ENCODE measurements around the gene CRHR1.

CRHR1 gene

GRCh38 chr17:45789874-45790273, 5.8 kb downstream of the CRHR1 start:
- no peak for TF ChIP-seq EZH2 (IDR thresholded peaks at IDR 0.05)
- TF ChIP-seq FOXP2 (optimal IDR thresholded peaks at IDR 0.05; ENCODE audit: control extremely low read depth, extremely low read length, insufficient read depth), result no peak
- no peak for TF ChIP-seq POLR2AphosphoS5 (IDR thresholded peaks at IDR 0.05; ENCODE audit: borderline replicate concordance, low read depth, low read length)
- H3K36me3 ChIP-seq (ENCODE audit: insufficient read depth, low read length), result no peaks in the 10 kb centered on the region
- H3K9ac ChIP-seq (ENCODE audit: insufficient read length), result no peak overlapping the region
- no peak for DNase-seq (ENCODE audit: low read depth, low spot score)
- no peak overlapping the region for H3K4me3 ChIP-seq
- no peaks in the 10 kb centered on the region for H3K9me3 ChIP-seq (ENCODE audit: low read depth, low read length)
- H3K27ac ChIP-seq, result no peak overlapping the region

DNA sequence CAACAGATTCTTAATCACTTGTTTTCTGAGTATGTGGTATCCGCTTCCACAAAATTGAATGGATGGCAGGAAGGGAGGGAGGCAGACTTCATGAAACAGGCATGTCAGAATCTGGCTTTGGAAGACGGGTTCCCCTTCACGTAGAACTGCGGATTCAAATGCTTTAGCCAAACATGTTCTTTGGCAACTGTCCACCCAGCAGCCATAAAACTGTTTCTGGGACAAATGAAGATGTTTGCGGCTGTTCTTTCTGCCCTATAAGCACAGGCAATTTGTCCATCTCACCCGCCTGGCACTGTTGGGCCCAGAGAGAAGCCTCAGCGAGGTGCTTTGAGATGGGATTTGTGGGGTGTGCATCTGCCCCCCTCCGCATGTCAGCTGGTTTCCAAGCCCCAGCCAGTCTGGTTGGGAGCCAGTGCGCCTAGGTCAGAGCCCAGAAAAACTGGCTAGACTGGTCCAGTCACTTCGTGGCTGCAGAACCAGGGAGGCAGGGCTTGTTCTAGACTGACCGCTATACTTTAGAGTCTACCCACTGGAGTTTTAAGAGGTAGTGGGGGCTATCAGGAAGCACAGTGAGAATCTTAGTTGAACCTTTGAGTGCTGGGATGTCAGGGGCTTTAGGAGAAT, 6.3 kb downstream of the CRHR1 start:
- TF ChIP-seq EZH2 (IDR thresholded peaks at IDR 0.05) (no peak), FOXP2 (optimal IDR thresholded peaks at IDR 0.05; ENCODE audit: control extremely low read depth, extremely low read length, insufficient read depth) (no peak), POLR2AphosphoS5 (IDR thresholded peaks at IDR 0.05; ENCODE audit: borderline replicate concordance, low read depth, low read length) (no peak)
- no peak overlapping the region for H3K4me3 ChIP-seq
- no peaks in the 10 kb centered on the region for H3K9me3 ChIP-seq (ENCODE audit: low read depth, low read length)
- H3K36me3 ChIP-seq (ENCODE audit: insufficient read depth, low read length), result no peaks in the 10 kb centered on the region
- no peak overlapping the region for H3K27ac ChIP-seq
- no peak for DNase-seq (ENCODE audit: low read depth, low spot score)
- H3K9ac ChIP-seq (ENCODE audit: insufficient read length), result no peak overlapping the region

DNA sequence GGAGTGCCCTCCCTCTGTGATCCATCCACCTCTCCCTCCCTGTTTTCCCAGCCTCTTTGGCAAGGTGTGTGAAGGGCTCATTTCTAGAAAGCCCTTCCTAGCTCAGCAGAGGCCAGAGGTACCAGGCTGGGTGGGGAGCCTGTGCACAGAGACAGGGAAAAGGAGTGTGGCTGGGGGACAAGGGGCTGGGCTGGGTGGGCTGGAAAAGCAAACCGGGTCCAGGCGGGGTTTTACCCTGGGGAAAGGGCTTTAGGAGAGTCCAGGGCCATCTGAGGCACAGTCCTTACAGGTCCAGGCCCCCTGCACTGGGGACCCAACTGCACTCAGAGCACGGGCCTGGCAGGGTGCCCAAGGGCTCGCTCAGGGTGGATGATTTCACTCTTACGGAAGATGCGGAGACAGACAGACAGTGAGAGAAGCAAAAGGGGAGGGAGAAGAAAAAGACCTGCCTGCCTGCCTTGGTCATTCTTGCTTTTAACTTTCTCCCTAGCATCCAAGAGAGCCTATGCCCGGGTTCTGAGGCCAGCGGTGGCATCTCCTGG, 7.0 kb downstream of the CRHR1 start:
- Histone ChIP-seq H3K9ac (ENCODE audit: insufficient read length) (no peak overlapping the region), H3K9me3 (ENCODE audit: low read depth, low read length) (no peaks in the 10 kb centered on the region), H3K36me3 (ENCODE audit: insufficient read depth, low read length) (no peaks in the 10 kb centered on the region), H3K4me3 (no peak overlapping the region), H3K27ac (no peak overlapping the region)
- no peak for DNase-seq (ENCODE audit: low read depth, low spot score)
- TF ChIP-seq FOXP2 (optimal IDR thresholded peaks at IDR 0.05; ENCODE audit: control extremely low read depth, extremely low read length, insufficient read depth), result no peak
- no peak for TF ChIP-seq EZH2 (IDR thresholded peaks at IDR 0.05)
- TF ChIP-seq POLR2AphosphoS5 (IDR thresholded peaks at IDR 0.05; ENCODE audit: borderline replicate concordance, low read depth, low read length), result no peak

- no peak overlapping the region for H3K9ac ChIP-seq (ENCODE audit: insufficient read length)
- no peak for DNase-seq (ENCODE audit: low read depth, low spot score)
- H3K36me3 ChIP-seq (ENCODE audit: insufficient read depth, low read length), result no peaks in the 10 kb centered on the region
- TF ChIP-seq POLR2AphosphoS5 (IDR thresholded peaks at IDR 0.05; ENCODE audit: borderline replicate concordance, low read depth, low read length) (no peak), EZH2 (IDR thresholded peaks at IDR 0.05) (no peak), FOXP2 (optimal IDR thresholded peaks at IDR 0.05; ENCODE audit: control extremely low read depth, extremely low read length, insufficient read depth) (no peak)
- H3K27ac ChIP-seq, result no peak overlapping the region
- no peaks in the 10 kb centered on the region for H3K9me3 ChIP-seq (ENCODE audit: low read depth, low read length)
- H3K4me3 ChIP-seq, result no peak overlapping the region
These were observed 7.8 kb downstream of the CRHR1 start for GRCh38 chr17:45791935-45792334.

- TF ChIP-seq EZH2 (IDR thresholded peaks at IDR 0.05) (no peak), POLR2AphosphoS5 (IDR thresholded peaks at IDR 0.05; ENCODE audit: borderline replicate concordance, low read depth, low read length) (no peak), FOXP2 (optimal IDR thresholded peaks at IDR 0.05; ENCODE audit: control extremely low read depth, extremely low read length, insufficient read depth) (no peak)
- H3K9ac ChIP-seq (ENCODE audit: insufficient read length), result no peak overlapping the region
- DNase-seq (ENCODE audit: low read depth, low spot score), result no peak
- no peak overlapping the region for H3K4me3 ChIP-seq
- no peak overlapping the region for H3K27ac ChIP-seq
- H3K36me3 ChIP-seq (ENCODE audit: insufficient read depth, low read length), result no peaks in the 10 kb centered on the region
- H3K9me3 ChIP-seq (ENCODE audit: low read depth, low read length), result no peaks in the 10 kb centered on the region
These were observed 8.3 kb downstream of the CRHR1 start for GRCh38 chr17:45792437-45792836.

DNA sequence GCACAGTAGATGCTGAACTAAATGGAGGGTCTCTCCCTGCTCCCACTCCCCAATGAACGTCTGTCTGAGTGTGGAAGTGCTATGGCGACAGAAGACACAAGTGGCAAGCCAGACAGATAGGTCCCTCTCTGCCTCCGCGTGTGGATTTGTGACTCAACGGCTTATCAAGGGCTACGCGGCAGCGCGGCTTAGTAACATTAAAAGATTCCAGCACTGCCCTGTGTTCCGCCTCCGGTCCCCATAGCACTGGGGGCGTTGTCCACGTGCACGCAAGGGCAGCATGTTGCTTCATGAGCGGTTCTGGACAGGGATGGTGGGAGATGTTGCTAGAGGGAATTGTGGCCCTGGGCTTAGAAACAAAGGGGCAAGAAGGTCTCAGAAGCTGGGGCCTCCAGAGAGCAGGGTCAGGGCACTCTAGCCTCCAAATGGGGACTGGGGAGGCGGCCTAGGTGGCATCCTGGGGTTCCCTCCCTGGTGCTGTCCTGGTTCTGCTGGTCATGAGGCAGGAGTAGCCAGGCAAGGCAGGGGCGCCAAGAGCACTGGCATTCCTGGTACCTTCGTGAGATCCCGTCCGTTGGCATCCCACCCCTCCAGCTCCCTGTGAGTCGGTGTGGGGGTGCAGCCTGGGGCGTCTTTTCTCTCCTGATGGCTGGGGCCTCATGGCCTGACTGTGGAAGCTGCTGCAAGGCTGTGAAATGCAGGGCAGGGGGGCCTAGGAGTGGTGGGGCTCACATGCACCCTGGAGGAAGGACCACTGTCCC, 9.1 kb downstream of the CRHR1 start:
- no peaks in the 10 kb centered on the region for H3K36me3 ChIP-seq (ENCODE audit: insufficient read depth, low read length)
- H3K27ac ChIP-seq, result no peak overlapping the region
- H3K9me3 ChIP-seq (ENCODE audit: low read depth, low read length), result no peaks in the 10 kb centered on the region
- no peak for DNase-seq (ENCODE audit: low read depth, low spot score)
- no peak overlapping the region for H3K9ac ChIP-seq (ENCODE audit: insufficient read length)
- no peak overlapping the region for H3K4me3 ChIP-seq
- TF ChIP-seq FOXP2 (optimal IDR thresholded peaks at IDR 0.05; ENCODE audit: control extremely low read depth, extremely low read length, insufficient read depth) (no peak), POLR2AphosphoS5 (IDR thresholded peaks at IDR 0.05; ENCODE audit: borderline replicate concordance, low read depth, low read length) (no peak), EZH2 (IDR thresholded peaks at IDR 0.05) (no peak)

- Histone ChIP-seq H3K27ac (no peak overlapping the region), H3K9ac (ENCODE audit: insufficient read length) (no peak overlapping the region), H3K36me3 (ENCODE audit: insufficient read depth, low read length) (no peaks in the 10 kb centered on the region), H3K9me3 (ENCODE audit: low read depth, low read length) (no peaks in the 10 kb centered on the region), H3K4me3 (no peak overlapping the region)
- TF ChIP-seq EZH2 (IDR thresholded peaks at IDR 0.05), result no peak
- TF ChIP-seq POLR2AphosphoS5 (IDR thresholded peaks at IDR 0.05; ENCODE audit: borderline replicate concordance, low read depth, low read length), result no peak
- TF ChIP-seq FOXP2 (optimal IDR thresholded peaks at IDR 0.05; ENCODE audit: control extremely low read depth, extremely low read length, insufficient read depth), result no peak
- DNase-seq (ENCODE audit: low read depth, low spot score), result no peak
These were observed 9.9 kb downstream of the CRHR1 start for GRCh38 chr17:45793999-45794540.

DNA sequence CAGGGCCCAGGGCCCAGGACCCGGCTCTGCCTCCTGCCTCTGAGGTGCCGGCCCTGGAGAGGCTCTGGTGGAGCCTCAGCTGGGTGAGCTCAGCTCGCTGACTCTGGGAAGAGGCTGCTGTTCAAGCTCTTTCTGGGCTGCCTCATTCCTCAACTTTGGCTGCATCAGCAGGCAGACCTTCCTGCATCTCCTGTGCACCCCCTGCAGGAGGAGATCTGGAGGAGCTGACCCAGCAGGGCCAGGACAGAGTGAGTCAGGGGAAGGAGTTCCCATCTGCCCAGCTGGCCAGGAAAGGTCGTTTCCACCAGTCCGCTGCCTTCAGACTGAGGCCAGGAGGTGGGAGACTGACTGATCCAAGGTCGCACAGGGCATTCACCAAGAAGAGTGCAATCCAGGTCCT, 10.7 kb downstream of the CRHR1 start:
- Histone ChIP-seq H3K27ac (no peak overlapping the region), H3K36me3 (ENCODE audit: insufficient read depth, low read length) (no peaks in the 10 kb centered on the region), H3K9ac (ENCODE audit: insufficient read length) (no peak overlapping the region), H3K4me3 (no peak overlapping the region), H3K9me3 (ENCODE audit: low read depth, low read length) (no peaks in the 10 kb centered on the region)
- TF ChIP-seq EZH2 (IDR thresholded peaks at IDR 0.05) (no peak), FOXP2 (optimal IDR thresholded peaks at IDR 0.05; ENCODE audit: control extremely low read depth, extremely low read length, insufficient read depth) (no peak), POLR2AphosphoS5 (IDR thresholded peaks at IDR 0.05; ENCODE audit: borderline replicate concordance, low read depth, low read length) (no peak)
- DNase-seq (ENCODE audit: low read depth, low spot score), result no peak
